ENCODE results near the gene NBDY.

Gene NBDY

DNA sequence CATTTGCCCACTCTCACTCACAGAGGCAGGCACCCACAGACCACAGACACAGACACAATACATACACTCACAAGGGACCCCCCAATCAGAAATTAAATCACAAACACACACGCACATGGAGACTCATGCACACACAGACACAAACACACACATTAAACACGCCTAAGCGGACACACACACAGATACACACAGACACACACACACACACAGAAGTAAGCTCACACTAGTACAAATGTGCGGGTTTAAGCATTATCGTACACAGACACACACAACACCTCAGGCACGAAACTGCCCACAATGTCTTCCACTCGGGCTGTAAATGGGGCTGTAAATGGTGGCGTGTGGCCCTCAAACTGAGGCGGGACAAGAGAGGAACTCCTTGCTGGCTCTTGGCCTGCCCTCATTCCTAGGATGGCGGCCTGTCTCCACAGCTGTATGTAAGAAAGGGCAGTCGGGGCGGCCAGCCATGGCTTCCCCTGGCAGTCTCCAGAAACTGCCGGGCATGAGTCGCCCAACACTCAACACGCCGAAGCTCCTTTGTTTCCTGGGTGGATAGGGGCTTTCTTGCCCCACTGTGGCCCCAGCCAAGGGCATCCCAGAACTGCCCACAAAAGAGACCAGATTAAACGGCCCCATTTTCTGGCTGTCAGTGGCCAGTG lies 53.9 kb downstream of the NBDY start:
- no peak overlapping the region for H3K4me3 ChIP-seq (ENCODE audit: low read length)

GRCh38 chrX:56783450-56783831 lies 54.4 kb downstream of the NBDY start:
- no peak overlapping the region for H3K4me3 ChIP-seq (ENCODE audit: low read length)
- no peak for DNase-seq (ENCODE audit: low read depth, low spot score)

More for the DNA sequence above, 53.9 kb downstream of the NBDY start:
- DNase-seq (ENCODE audit: low read depth, low spot score), result no peak

DNA sequence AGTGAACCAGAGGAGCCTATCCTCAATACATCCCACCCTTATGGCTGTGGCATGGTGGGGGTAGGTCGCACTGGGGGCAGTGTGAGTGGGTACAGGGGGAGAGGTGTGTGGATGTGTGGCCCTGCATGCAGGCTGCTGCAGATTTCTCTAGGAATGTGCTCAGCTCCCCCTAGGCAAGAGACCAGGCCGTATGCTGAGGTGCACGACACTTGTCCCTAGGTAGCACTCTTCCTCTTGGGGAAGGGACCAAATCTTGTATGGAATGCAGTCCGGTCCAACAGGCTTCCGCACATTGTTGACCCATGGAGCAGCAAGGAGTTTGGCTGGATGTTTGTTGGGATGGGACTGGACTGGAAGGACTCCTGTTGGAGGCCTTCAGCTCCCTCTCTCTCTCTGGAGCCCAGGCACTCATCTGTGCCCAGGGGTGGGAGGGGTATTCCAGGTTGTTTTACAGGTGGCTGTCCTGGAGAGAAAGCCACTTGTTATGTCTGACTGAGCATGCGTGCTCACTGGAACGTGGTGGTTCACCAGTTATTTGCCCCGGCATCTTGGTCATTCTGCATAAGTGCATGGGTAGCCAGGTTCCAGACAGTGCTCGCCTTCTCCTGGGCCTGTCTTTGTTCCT lies 55.1 kb downstream of the NBDY start:
- no peak overlapping the region for H3K4me3 ChIP-seq (ENCODE audit: low read length)
- DNase-seq (ENCODE audit: low read depth, low spot score), result no peak

DNA sequence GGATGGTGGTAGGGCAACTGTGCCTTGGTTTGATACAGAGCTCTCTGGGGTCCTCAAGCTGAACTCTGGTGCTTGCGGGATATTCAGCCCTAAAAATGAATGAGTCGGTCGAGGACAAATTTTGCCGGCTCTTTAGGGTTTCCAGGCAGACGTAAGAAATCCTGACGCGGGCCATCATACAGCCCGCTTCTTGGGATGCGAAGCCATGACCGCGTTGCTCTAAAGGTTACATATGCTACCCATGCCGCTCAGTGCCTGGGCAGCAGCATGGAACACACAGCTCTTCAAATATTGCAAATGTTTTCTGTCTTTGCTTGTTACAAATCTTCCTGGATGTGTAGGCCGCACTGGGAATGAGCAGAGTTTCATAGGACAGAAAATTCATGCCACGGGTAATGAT lies 55.6 kb downstream of the NBDY start:
- no peak overlapping the region for H3K4me3 ChIP-seq (ENCODE audit: low read length)

GRCh38 chrX:56785442-56785841 lies 56.4 kb downstream of the NBDY start:
- no peak overlapping the region for H3K4me3 ChIP-seq (ENCODE audit: low read length)
- no peak for DNase-seq (ENCODE audit: low read depth, low spot score)

More for the DNA sequence above, 55.6 kb downstream of the NBDY start:
- no peak for DNase-seq (ENCODE audit: low read depth, low spot score)

DNA sequence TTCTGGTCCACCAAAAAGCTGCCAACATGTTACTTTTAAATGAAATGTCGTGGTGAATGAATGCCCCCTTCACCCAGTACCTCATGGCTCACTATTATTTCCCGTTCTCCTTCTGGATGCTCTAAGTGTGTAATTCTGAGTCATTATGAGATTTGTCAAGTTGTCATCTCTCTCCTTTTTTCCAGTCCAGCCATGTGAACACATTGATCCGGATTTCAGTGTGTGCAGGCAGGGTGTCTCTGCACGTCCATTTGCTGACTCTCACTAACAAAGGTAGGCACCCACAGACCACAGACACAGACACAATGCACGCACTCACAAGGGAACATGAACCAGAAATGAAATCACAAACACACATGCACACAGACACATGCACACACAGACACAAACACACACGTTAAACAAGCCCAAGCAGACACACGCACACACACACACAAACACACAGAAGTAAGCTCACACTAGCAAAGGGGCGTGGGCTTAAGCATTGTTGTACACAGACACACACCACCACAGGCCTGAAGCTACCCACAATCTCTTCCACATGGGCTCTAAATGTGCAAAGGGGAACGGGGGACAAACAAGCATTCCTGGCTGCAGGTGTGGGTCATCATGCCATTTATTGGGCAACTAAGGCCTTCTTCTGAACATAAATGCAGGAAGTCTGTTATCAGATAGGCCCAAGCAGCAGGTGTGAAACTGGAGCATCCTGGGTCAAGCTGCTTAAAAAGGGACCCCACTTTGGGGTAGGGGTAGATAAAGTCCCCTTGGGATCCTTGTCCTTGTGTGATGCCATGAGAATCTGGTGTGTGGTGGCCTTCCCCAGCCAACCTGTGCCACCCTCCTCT lies 58.1 kb downstream of the NBDY start:
- no peak for DNase-seq (ENCODE audit: low read depth, low spot score)
- no peak overlapping the region for H3K4me3 ChIP-seq (ENCODE audit: low read length)

DNA sequence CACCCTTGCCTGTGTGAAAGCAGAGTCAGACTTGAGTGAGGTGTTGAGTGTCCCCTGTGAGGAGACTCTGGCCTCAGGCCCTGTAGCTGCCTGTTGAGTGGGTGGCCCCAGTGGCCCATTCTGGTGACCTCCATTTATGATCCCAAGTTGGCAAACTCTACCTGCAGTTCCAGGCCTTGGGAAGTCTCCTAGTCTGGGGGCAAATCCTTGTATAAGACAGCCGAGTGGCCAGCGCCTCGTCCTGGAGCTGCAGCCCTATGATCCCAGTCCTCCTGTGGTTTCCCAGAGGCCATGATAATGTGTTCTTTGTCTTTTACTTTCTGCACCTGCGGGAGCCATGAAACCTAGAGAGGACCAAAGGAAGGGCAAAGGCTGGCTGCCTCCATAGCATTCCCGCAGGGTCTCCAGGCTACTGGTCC lies 58.7 kb downstream of the NBDY start:
- DNase-seq (ENCODE audit: low read depth, low spot score), result no peak
- H3K4me3 ChIP-seq (ENCODE audit: low read length), result no peak overlapping the region

DNA sequence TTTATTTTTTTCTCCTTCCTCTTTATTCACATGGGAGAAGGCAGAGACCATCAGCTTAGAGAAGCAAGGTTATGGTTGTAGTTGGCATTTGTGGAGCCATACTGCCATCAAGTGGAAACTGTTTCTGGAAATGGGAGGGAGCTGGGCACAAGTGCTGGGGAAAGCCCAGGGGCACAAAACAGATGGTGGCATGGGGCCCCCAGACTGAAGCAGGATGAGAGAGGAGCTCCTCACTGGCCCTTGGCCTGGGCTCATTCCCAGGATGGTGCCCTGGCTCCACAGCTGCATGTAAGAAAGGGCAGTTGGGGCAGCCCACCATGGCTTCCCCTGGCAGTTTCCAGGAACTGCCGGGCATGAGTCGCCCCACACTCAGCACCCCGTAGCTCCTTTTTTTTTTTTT lies 59.2 kb downstream of the NBDY start:
- no peak for DNase-seq (ENCODE audit: low read depth, low spot score)
- no peak overlapping the region for H3K4me3 ChIP-seq (ENCODE audit: low read length)

DNA sequence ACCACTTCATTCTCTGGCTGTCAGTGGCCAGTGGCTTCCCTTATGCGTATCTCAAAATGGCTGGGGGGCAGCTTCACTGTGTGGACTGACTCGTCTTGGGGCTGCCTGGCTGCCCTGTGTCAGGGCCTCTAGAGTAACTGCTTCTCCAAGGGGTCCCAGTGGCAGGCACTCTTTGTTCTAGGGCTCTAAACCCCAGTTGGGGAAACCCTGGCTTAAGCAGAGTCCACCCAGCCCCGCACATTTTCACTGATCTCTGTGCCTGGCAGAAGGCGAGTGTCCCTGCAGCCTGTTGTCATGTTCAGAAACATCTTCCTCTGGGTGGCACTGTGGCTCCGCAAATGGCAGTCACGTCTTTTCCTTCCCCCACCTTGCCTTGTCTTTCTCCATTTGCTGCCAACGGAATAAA lies 59.7 kb downstream of the NBDY start:
- DNase-seq (ENCODE audit: low read depth, low spot score), result no peak
- no peak overlapping the region for H3K4me3 ChIP-seq (ENCODE audit: low read length)

GRCh38 chrX:56789518-56790070 lies 60.6 kb downstream of the NBDY start:
- DNase-seq (ENCODE audit: low read depth, low spot score), result no peak
- no peak overlapping the region for H3K4me3 ChIP-seq (ENCODE audit: low read length)

GRCh38 chrX:56790778-56791177 lies 61.7 kb downstream of the NBDY start:
- H3K4me3 ChIP-seq (ENCODE audit: low read length), result no peak overlapping the region
- no peak for DNase-seq (ENCODE audit: low read depth, low spot score)

DNA sequence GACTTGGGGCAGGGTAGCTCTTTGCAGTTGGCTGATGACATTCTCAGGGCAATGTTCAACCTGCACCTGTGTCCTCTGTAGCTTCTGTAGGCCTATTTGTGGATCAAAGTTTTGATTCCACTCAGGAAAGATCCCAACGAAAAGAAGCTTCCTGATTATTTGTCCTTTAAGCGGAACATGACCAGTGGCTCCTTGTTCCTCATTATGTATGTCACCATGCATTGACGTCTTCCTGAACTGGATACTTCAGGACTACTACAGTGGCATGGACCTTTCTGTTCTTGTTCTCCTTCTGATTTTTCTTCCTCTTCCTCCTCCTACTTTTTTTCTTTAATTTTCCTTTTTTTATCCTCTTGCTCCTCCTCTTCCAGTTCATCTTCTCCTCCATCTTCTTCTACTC lies 62.4 kb downstream of the NBDY start:
- H3K4me3 ChIP-seq (ENCODE audit: low read length), result no peak overlapping the region
- DNase-seq (ENCODE audit: low read depth, low spot score), result no peak

DNA sequence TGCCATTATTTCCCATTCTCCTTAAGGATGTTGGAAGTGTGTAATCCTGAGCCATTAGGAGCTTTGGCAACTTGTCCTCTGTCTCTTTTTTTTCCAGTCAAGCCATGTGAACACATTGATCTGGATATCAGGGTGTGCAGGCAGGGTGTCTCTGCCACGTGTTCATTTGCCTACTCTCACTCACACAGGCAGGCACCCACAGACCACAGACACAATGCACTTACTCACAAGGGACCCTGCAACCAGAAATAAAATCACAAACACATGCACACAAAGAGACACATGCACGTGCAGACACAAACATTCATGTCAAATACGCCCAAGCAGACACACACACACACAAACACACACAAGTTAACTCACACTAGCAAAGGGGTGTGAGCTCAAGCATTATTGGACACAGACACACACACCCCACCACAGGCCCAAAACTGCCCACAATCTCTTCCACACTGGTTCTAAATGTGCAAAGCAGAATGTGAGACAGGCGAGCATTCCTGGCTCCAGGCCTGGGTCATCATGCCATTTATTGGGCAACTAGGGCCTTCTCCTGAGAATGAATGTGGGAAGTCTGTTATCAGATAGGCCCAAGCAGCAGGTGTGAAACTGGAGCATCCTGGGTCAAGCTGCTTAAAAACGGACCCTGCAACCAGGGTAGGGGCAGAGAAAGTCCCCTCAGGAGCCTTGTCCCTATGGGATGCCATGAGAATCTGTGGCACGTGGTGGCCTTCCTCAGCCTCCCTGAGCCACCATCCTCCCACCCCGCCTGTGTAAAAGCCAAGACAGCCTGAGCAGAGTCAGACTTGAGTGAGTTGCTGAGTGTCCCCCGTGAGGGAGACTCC lies 63.4 kb downstream of the NBDY start:
- H3K4me3 ChIP-seq (ENCODE audit: low read length), result no peak overlapping the region
- DNase-seq (ENCODE audit: low read depth, low spot score), result no peak

GRCh38 chrX:56793112-56793430 lies 64.0 kb downstream of the NBDY start:
- DNase-seq (ENCODE audit: low read depth, low spot score), result no peak
- no peak overlapping the region for H3K4me3 ChIP-seq (ENCODE audit: low read length)

- no peak for DNase-seq (ENCODE audit: low read depth, low spot score)
- H3K4me3 ChIP-seq (ENCODE audit: low read length), result no peak overlapping the region
Measured at GRCh38 chrX:56793521-56794320, 64.7 kb downstream of the NBDY start.

GRCh38 chrX:56794404-56795230 lies 65.6 kb downstream of the NBDY start:
- H3K4me3 ChIP-seq (ENCODE audit: low read length), result no peak overlapping the region
- no peak for DNase-seq (ENCODE audit: low read depth, low spot score)

GRCh38 chrX:56795309-56795868 lies 66.3 kb downstream of the NBDY start:
- DNase-seq (ENCODE audit: low read depth, low spot score), result no peak
- H3K4me3 ChIP-seq (ENCODE audit: low read length), result no peak overlapping the region

All from Jurkat, Clone E6-1 (cell line).